GM19395 (cell line): ENCODE measurements around the gene CPLANE2.

Source experiments
- ATAC-seq: cut with Tn5 transposase; IDR thresholded peaks from one replicate; pipeline ENCODE4 v1.9.1; 2021; ENCODE audit warnings: mild to moderate bottlenecking, moderate library complexity; ENCODE audit not compliant: unreplicated experiment

The CPLANE2 gene

DNA sequence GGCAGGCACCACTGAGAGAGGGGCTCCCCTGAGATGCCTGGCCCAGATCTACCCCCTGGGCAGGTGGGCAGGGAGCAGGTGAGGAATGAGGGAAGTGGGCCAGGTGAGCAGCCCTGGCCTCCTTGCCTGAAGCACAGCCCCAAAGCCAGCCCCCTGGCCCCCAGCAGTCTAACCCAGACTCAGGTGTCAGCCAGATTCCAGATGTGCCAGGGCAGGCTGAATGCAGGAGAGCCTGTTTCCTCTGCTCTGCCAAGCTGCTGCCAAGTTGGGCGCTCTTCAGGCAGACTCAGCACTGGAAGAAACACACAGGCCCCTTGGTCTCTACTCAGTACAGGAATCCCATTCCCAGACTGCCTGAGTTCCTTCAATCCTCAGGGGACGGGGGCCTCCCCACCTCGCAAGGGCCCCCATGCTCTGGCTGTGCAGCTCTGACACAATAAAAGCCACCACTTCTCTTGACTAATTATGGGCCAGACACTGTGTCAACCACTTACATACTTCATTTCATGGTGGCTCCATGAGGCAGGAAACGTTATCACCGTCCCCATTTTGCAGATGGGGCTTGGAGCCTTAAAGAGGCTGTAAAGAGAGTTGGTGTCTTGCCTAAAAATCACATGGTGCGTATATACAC lies 45.0 kb downstream of the CPLANE2 start:
- ATAC-seq = no peak

DNA sequence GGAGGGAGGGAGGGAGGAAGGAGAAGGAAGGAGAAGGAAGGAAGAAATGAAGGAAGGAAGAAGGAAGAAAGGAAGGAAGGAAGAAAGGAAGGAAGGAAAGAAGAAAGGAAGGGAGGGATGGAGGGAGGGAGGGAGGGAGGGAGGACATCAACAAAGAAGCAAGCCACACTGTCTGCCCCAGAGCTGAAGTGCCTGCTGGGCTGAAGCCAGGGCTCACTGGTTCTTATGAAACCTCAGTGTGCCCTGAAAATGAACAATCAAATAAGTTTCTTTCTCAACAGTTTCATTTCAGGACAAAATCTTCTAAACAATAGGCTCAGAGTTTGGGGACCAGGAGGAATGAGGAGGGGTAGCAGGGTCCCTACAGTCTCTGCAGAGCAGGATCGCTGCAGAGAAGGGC lies 45.7 kb downstream of the CPLANE2 start:
- ATAC-seq = no peak

DNA sequence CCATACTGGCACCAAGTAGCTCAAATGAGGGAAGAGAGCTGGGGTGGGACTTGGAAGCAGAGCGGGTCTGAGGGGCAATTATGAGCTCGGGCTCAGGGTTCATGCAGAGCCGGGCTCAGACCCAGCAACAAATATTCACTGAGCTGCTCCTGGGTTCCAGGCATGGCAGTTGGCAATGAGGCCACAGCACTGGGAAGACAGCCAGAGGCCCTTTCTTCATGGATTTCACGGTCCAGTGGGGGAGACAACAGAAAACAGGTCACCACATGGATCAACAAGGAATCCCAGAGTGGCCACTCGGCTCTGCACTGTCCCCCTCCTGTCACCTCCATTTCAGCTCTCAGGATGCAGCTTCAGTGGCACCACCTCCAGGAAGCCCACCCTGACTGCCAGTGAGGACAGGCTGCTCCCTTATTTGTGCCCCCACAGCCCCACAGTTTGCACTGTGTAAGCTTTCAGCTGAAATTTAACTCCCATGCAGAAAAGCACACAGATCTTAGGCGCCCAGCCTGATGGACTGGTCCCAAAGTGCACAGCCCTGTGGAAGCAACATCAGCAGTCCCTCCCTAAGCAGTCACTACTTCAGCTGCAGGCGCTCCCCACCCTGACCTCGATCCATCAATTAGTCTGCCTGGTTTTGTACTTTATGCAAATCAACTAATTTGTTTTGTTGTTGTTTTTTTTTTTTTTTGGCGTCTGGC lies 46.9 kb downstream of the CPLANE2 start:
- ATAC-seq = no peak

DNA sequence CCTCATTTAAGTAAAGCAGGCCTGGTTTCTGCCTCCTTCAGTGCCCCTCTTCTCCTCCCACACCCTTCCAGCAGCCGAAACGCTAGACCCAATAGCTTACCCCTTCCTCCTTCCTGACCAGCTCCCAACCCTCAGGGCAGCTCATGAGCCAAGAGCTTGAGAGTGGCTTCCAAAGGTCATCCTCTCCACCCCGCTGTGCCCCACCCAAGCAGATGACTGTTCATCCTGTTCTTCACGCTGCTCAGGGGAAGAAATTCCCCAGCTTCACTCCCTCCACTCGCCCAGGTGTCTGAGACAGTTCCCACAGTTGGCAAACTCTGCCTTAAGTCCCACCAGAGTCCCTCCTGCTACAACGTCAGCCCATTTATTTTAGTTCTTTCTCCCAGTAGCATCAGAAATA lies 48.0 kb downstream of the CPLANE2 start:
- ATAC-seq = no peak

DNA sequence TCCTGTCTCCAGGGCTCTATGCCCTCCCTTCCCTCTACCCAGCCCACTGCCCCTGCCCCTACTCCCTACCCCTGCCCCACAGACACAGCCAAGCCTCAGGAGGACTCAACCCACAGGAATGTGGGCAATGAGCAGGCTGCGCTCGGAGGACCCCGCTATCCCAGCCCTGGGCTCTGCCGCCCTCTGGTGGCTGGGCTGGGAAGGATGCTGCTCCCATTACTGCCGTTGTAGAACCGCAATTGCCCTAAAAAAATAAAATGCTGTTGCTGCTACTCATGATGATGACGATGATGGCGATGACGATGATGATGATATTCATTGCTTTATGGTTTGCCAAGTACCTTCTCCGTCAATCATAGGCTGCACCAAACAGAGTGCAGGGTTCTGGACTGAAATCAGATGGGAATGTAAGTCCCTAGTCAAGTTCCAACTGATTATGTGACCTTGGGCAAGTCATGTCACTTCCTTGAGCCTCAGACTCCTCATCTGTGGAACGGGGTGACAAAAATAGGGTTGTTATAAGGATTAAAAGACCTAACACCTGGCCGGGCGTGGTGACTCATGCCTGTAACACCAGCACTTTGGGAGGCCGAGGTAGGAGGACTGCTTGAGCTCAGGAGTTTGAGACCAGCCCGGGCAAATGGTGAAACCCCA lies 49.1 kb downstream of the CPLANE2 start:
- ATAC-seq = no peak

DNA sequence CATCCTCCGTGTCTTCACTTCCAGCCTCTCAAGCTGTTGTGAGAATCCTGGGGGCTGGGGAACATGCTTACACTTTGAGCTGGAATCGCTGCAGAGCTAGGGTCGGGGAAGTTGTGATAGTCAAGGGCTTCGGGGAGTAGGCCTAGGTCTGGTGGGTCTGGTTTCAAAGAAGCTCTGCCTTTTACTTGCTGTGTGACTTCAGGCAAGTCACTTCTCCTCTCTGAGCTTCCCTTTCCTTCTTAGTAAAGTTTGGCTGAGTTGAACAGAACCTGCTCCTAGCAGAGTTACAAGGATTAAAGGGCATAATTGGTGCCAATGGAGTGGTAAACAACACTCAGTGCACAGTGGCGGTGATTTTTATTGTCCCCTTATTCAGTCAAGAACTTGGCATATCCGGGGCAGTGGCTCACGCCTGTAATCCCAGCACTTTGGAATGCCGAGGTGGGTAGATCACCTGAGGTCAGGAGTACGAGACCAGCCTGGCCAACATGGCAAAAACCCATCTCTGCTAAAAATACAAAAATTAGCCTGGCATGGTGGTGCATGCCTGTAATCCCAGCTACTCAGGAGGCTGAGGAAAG lies 50.2 kb downstream of the CPLANE2 start:
- ATAC-seq = no peak

DNA sequence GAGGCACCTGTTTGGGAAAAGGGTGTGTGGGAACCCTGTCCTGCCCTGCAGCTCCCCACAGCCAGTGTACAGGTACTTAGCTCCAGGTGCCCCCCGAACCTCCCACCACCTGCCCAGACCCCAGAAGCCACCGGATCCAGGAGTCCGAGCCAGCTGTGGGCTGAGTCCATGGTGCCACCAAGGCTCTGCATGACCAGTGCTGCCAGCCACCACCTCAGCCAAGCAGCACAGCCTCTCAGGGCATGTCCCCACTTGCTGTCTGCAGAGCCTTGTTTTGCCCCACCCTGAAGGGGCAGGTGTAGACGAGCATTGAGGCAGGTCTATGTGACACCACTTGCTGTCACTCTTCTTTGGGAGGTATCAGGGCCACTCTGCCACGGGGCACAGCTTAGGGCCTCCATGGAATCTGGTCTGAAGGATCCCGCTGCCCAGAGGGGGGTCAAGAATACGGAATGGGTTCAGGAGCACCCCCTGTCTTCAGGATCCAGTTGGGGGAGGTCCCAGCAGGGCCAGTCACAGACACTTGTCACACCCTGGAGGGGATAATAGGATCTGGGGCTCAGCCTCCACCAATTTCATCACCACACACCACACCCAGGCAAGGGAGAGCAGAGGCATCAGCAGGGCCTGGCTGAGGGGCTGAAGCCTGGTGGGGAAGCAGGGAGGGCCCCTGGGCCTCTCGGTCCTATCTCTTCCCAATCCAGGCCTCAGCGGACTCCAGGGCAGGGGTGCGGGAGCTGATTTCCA lies 52.3 kb downstream of the CPLANE2 start:
- ATAC-seq = no peak

DNA sequence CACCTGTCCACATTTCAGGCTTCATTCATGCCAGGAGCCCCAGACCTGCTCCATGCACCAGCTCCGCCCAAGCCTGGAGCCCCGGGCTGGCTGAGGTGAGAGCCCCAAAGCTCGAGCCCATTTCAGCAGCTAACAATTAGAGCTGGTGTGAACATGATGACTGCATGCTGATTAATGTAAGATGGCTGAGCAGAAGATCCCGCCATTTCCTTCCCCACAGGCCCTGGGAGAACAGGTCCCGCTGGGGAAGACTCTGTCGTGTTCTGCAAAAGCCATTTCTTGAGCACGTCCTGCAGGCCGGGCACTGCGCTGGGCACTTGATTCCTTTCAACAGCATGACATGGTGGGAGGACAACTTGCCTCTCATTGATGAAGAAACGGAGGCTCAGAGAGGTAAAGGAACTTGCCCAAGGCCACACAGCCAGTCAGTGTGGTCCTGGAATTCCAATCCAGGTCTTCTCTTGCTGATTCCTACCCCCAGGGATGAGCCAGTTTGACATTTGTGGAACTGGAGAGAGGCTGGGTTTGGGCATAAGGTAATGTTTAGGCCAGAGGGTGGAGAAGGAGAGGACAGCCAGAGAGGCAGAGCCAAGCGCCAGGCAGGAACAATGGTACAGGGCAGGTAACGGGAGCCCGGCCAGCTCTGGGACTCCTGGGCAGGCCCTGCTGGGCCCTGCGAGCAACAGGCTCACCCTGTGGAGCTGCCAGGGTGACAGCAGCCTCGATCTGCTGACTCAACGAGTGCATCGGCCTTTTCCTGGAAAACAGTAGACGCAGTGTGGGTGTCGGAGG lies 53.0 kb downstream of the CPLANE2 start:
- no peak for ATAC-seq

DNA sequence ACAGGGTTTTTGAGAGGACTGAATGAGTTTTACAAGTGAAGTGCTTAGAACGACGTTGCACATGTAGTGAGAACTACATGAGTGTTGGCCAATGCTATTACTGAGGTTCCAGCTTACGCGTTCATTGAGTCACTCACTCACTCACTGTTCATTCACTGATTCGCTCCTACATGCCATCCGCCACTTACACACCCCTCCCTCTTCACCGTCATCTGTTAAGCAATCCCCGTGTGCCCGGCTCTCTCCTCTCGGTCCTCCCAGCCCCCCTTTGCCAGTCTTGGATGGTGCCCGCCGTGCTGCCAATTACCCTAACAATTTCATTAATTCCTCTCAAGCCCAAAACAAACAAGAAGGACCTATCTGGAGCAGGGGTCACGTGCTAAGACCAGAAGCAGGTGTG lies 53.8 kb downstream of the CPLANE2 start:
- ATAC-seq = no peak

DNA sequence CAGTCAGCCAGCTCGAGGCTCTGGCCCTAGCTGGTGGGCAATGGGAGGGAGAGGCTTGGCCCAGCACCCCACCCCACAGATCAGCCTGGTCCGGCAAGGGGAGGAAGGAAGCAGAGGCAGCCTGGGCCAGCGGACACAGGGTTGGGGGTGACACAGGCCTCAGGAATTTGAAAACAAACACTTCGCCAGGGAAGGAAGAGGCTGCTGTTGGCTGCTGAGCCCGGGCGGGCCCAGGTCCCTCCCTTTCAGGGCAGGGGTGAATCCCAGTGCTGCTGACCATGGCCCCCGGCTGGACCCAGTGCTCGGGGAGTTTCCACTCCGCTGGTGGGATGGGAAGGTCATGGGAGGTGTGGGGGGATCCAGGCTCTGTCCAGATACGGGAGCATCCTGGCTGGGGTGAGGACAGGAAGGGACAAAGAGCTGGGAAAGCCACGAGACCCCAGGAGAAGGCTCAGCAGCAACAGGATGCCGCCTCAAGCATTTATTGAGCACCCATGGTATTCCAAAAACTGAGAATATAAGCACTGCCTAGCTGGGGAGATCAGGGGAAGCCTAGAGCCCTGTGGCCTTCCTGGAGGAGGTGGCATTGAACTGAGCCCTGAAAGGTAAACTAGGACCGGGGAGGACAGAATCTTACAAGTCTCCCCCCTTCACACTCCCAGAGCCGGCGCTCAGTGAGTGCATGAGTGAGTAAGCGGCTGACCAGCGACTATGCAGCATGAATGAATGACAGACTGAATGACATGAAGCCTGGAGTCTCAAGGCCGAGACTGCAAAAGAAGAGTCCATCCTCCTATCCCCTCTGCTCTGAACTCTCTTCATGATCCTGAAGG lies 54.9 kb downstream of the CPLANE2 start:
- no peak for ATAC-seq
